H9 (cell line): Measurements from ENCODE around the gene EN1. TPM values are rescaled to one million over a fixed set of nuclear protein-coding genes. Genes with fewer than 3 reads are reported as not detected.
A peak's percentile ranks its signal among the peaks of the same experiment; 100 is the strongest.

Experiments
- DNase-seq: peaks from one replicate; pipeline ENCODE4 v3.0.0-alpha.2; 2017
- H2AFZ ChIP-seq: one replicate; pipeline ENCODE4 v1.6.1; 2013; ENCODE audit warnings: mild to moderate bottlenecking, low read length, control low read depth, moderate library complexity
- H2AK5ac ChIP-seq: 2 replicates; pipeline ENCODE4 v1.6.1; 2013; ENCODE audit warnings: low read length, control low read depth, mixed read lengths; ENCODE audit not compliant: insufficient read length
- H2BK120ac ChIP-seq: one replicate; pipeline ENCODE4 v1.6.1; 2013; ENCODE audit warnings: low read depth, mild to moderate bottlenecking, low read length, control low read depth, inconsistent platforms; ENCODE audit not compliant: poor library complexity, severe bottlenecking
- H2BK12ac ChIP-seq: 2 replicates; pipeline ENCODE4 v1.6.1; 2013; ENCODE audit warnings: low read length, control low read depth, mixed read lengths, low read depth; ENCODE audit not compliant: insufficient read length
- H2BK15ac ChIP-seq: 2 replicates; pipeline ENCODE4 v1.6.1; 2013; ENCODE audit warnings: low read depth, low read length, control low read depth
- H2BK20ac ChIP-seq: one replicate; pipeline ENCODE4 v1.6.1; 2013; ENCODE audit warnings: low read depth, mild to moderate bottlenecking, low read length, control low read depth, inconsistent platforms; ENCODE audit not compliant: poor library complexity, severe bottlenecking
- H2BK5ac ChIP-seq: 2 replicates; pipeline ENCODE4 v1.6.1; 2013; ENCODE audit warnings: low read length, control low read depth, mixed read lengths; ENCODE audit not compliant: insufficient read length
- H3K14ac ChIP-seq: 2 replicates; pipeline ENCODE4 v1.6.1; 2013; ENCODE audit warnings: low read length, control low read depth; ENCODE audit not compliant: insufficient read depth
- H3K18ac ChIP-seq: 2 replicates; pipeline ENCODE4 v1.6.1; 2013; ENCODE audit warnings: low read depth, mild to moderate bottlenecking, mixed read lengths, low read length, control low read depth; ENCODE audit not compliant: insufficient read length
- H3K23ac ChIP-seq: 2 replicates; pipeline ENCODE4 v1.6.1; 2013; ENCODE audit warnings: low read length, control low read depth, mixed read lengths, low read depth; ENCODE audit not compliant: insufficient read length
- H3K23me2 ChIP-seq: 2 replicates; pipeline ENCODE4 v1.6.1; 2013; ENCODE audit warnings: low read depth, mild to moderate bottlenecking, mixed read lengths, low read length, control low read depth; ENCODE audit not compliant: insufficient read length, poor library complexity, severe bottlenecking
- H3K27ac ChIP-seq: 2 replicates; pipeline ENCODE4 v1.5.1; 2013; ENCODE audit warnings: low read length, control low read depth, mixed read lengths, low read depth; ENCODE audit not compliant: insufficient read length
- H3K27me3 ChIP-seq: 2 replicates; pipeline ENCODE4 v1.6.1; 2013; ENCODE audit warnings: low read length, control low read depth, inconsistent platforms; ENCODE audit not compliant: insufficient read depth
- H3K4ac ChIP-seq: 2 replicates; pipeline ENCODE4 v1.6.1; 2013; ENCODE audit warnings: low read depth, mild to moderate bottlenecking, control low read depth, inconsistent platforms, low read length, moderate library complexity
- H3K4me1 ChIP-seq: 2 replicates; pipeline ENCODE4 v1.6.1; 2013; ENCODE audit warnings: low read length, control low read depth, inconsistent platforms; ENCODE audit not compliant: insufficient read depth
- H3K4me2 ChIP-seq: 2 replicates; pipeline ENCODE4 v1.6.1; 2013; ENCODE audit warnings: low read length, control low read depth, mixed read lengths; ENCODE audit not compliant: insufficient read length, insufficient read depth
- H3K56ac ChIP-seq: 2 replicates; pipeline ENCODE4 v1.6.1; 2013; ENCODE audit warnings: low read depth, mild to moderate bottlenecking, mixed read lengths, low read length, control low read depth; ENCODE audit not compliant: insufficient read length
- H3K79me1 ChIP-seq: 2 replicates; pipeline ENCODE4 v1.6.1; 2013; ENCODE audit warnings: low read depth, mild to moderate bottlenecking, moderate library complexity, low read length, control low read depth, inconsistent platforms; ENCODE audit not compliant: insufficient read depth, poor library complexity, severe bottlenecking
- H3K79me2 ChIP-seq: 2 replicates; pipeline ENCODE4 v1.6.1; 2013; ENCODE audit warnings: low read length, control low read depth, inconsistent platforms; ENCODE audit not compliant: insufficient read depth
- H3K9ac ChIP-seq: 2 replicates; pipeline ENCODE4 v1.6.1; 2013; ENCODE audit warnings: low read length, control low read depth, mixed read lengths; ENCODE audit not compliant: insufficient read length; ENCODE audit errors: extremely low read depth
- H3K9me3 ChIP-seq: one replicate; pipeline ENCODE4 v1.6.1; 2013; ENCODE audit warnings: low read depth, low read length, inconsistent platforms; ENCODE audit not compliant: control insufficient read depth
- H3T11ph ChIP-seq: one replicate; pipeline ENCODE4 v1.6.1; 2013; ENCODE audit warnings: mild to moderate bottlenecking, low read length, control low read depth, inconsistent platforms
- H4K20me1 ChIP-seq: one replicate; pipeline ENCODE4 v1.6.1; 2013; ENCODE audit not compliant: control insufficient read depth, insufficient read length, insufficient read depth
- H4K5ac ChIP-seq: 2 replicates; pipeline ENCODE4 v1.6.1; 2013; ENCODE audit warnings: low read depth, mild to moderate bottlenecking, mixed read lengths, low read length, control low read depth; ENCODE audit not compliant: insufficient read length
- H4K8ac ChIP-seq: replicated peaks from 2 replicates; pipeline ENCODE4 v1.6.1; 2013; ENCODE audit warnings: low read length, control low read depth, mixed read lengths, low read depth; ENCODE audit not compliant: insufficient read length
- H4K91ac ChIP-seq: 2 replicates; pipeline ENCODE4 v1.6.1; 2013; ENCODE audit warnings: low read depth, mild to moderate bottlenecking, moderate library complexity, mixed read lengths, low read length, control low read depth; ENCODE audit not compliant: insufficient read length
- H3K27ac Mint-ChIP-seq, 3 experiments: 2 replicates in 2 of 3; 3 replicates in 1 of 3; pipeline ENCODE4 v1.8.0; 2020 to 2021; ENCODE audit warnings: mixed read lengths in 3 of 3, mild to moderate bottlenecking in 1 of 3, moderate library complexity in 1 of 3
- H3K27me3 Mint-ChIP-seq: 2 replicates; pipeline ENCODE4 v1.8.0; 2021; ENCODE audit warnings: low read depth, mild to moderate bottlenecking, moderate library complexity, mixed read lengths
- H3K36me3 Mint-ChIP-seq, 3 experiments: 2 replicates in 2 of 3; 3 replicates in 1 of 3; pipeline ENCODE4 v1.8.0; 2020 to 2021; ENCODE audit warnings: low read depth in 3 of 3, mixed read lengths in 3 of 3; ENCODE audit not compliant: insufficient read depth in 1 of 3
- H3K4me1 Mint-ChIP-seq, 2 experiments: 2 replicates each; pipeline ENCODE4 v1.8.0; 2020; ENCODE audit warnings: mixed read lengths in 2 of 2
- H3K4me3 Mint-ChIP-seq, 2 experiments: 2 replicates in 1 of 2; 3 replicates in 1 of 2; pipeline ENCODE4 v1.8.0; 2020 to 2021; ENCODE audit warnings: mild to moderate bottlenecking in 2 of 2, mixed read lengths in 2 of 2, moderate library complexity in 1 of 2
- H3K9me3 Mint-ChIP-seq, 2 experiments: 2 replicates in 1 of 2; 3 replicates in 1 of 2; pipeline ENCODE4 v1.8.0; 2020; ENCODE audit warnings: mild to moderate bottlenecking in 2 of 2, mixed read lengths in 2 of 2, moderate library complexity in 1 of 2
- CTCF ChIP-seq: fragments of 200-600 bp; sonication (generic); conservative IDR thresholded peaks from 3 replicates; pipeline ENCODE4 v1.8.0; 2021; ENCODE audit warnings: antibody characterized with exemption, mild to moderate bottlenecking
- WGBS: extraction: QIAGEN DNeasy Blood & Tissue Kit; methylation state at CpG from one replicate; pipeline ENCODE4 v1.1.7; 2013; ENCODE audit warnings: missing lambda C conversion rate, low lambda C conversion rate, mixed read lengths; ENCODE audit not compliant: insufficient read length; ENCODE audit errors: extremely low coverage; 5-methylcytosine and 5-hydroxymethylcytosine counted together
- total RNA-seq: library from RNA; stranded (reverse); gene quantifications from 2 replicates; pipeline ENCODE4 v1.2.1, GENCODE V29; 2021

The EN1 gene
- total RNA-seq, 1 experiment from 2014 or later: not detected

- no peak overlapping the region for H3T11ph ChIP-seq
- no peak overlapping the region for H4K5ac ChIP-seq
- H2AK5ac ChIP-seq: no peak overlapping the region
- peak overlapping the region; percentile 64 for H3K4me2 ChIP-seq
- H2BK15ac ChIP-seq: no peak overlapping the region
- WGBS: no CpG with 5 or more reads among the region's 35 CpGs
- no peak for TF ChIP-seq CTCF
- H3K4ac ChIP-seq: no peak overlapping the region
- H3K4me3 Mint-ChIP-seq: peak overlapping the region; percentile 42 to 80
- H3K4me1 Mint-ChIP-seq: peaks cover 41 to 72% of the 10 kb centered on the region in 2 experiments
- no peak overlapping the region for H3K9ac ChIP-seq
- no peak overlapping the region for H4K91ac ChIP-seq
- H3K79me2 ChIP-seq: no peaks in the 10 kb centered on the region
- H3K27ac Mint-ChIP-seq: no peak overlapping the region
- H3K79me1 ChIP-seq: no peaks in the 10 kb centered on the region
- H2BK120ac ChIP-seq: no peak overlapping the region
- no peak overlapping the region for H2BK20ac ChIP-seq
- peaks cover 96% of the 10 kb centered on the region for H3K27me3 Mint-ChIP-seq
- no peak overlapping the region for H2BK5ac ChIP-seq
- no peak overlapping the region for H3K27ac ChIP-seq
- no peak overlapping the region for H3K14ac ChIP-seq
- H3K36me3 Mint-ChIP-seq: no peaks in the 10 kb centered on the region
- 0 out of 2 replicates have a peak, but pooled peaks cover 2% of the 10 kb centered on the region for H3K4me1 ChIP-seq
- H3K27me3 ChIP-seq: peaks cover 89% of the 10 kb centered on the region
- H2AFZ ChIP-seq: no peak overlapping the region
- H4K8ac ChIP-seq: no peak overlapping the region
- no peak overlapping the region for H3K56ac ChIP-seq
- H4K20me1 ChIP-seq: no peaks in the 10 kb centered on the region
- H3K18ac ChIP-seq: no peak overlapping the region
- H3K9me3 Mint-ChIP-seq: peaks cover 0 to 9% of the 10 kb centered on the region in 2 experiments; a peak in 4 of 5 replicates
- H3K9me3 ChIP-seq: no peaks in the 10 kb centered on the region
- H2BK12ac ChIP-seq: no peak overlapping the region
- peak; percentile 90 for DNase-seq
- H3K23ac ChIP-seq: no peak overlapping the region
- H3K23me2 ChIP-seq: peaks cover 1% of the 10 kb centered on the region
These were observed 319 bp upstream of the EN1 start for GRCh38 chr2:118847762-118848172.
